Subcutaneous adipose tissue (tissue), 4 donors: ENCODE results near the gene LCN1. TPM values are rescaled to one million over a fixed set of nuclear protein-coding genes. Genes with fewer than 3 reads are reported as not detected.

Experiments
- total RNA-seq, 4 donors: library from RNA; depleted of rRNA; stranded (reverse); fragments of >200 nt; gene quantifications; one replicate each; pipeline ENCODE4 v1.1.0, GENCODE V29; 2016
- TF ChIP-seq, protein P1 (sequence below): fragments of 450-650 bp; IDR thresholded peaks from one replicate; pipeline ENCODE4 v1.5.1; 2016; ENCODE audit warnings: low read depth, mild to moderate bottlenecking, control low read depth, antibody characterized with exemption, moderate library complexity

LCN1 gene
- not detected for total RNA-seq

DNA sequence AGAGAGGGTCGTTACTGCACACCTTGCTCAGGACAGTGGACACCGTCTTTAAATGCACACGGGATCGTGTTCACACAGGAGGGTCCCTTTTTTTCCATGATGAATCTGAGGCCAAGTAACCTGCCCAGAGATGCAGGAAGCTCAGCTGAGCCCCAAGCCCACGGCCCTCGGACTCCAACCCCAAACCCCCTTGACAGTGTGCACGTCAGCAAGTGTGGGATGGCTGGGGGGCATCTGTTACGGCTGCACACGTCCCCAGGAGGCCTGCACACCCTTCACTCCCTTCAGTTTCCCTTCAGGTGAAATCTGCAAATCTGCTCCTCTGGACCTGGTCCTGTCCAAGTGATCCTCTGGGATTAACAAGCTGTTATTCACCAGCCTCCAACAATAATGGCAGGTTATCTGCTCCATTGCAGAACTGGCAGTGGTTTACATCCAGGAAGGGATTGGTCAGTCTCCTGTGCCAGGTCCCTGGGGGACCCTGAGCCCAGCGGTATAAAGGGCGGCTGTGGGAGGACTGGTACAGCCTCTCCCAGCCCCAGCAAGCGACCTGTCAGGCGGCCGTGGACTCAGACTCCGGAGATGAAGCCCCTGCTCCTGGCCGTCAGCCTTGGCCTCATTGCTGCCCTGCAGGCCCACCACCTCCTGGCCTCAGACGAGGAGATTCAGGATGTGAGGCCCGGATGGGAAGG lies at the start of gene LCN1:
Gene LCN1 (plus strand): TSS at position 525 of the 692 bp plus-strand sequence. CDS start 58 bp downstream, at position 583.
- TF ChIP-seq, protein P1, sequence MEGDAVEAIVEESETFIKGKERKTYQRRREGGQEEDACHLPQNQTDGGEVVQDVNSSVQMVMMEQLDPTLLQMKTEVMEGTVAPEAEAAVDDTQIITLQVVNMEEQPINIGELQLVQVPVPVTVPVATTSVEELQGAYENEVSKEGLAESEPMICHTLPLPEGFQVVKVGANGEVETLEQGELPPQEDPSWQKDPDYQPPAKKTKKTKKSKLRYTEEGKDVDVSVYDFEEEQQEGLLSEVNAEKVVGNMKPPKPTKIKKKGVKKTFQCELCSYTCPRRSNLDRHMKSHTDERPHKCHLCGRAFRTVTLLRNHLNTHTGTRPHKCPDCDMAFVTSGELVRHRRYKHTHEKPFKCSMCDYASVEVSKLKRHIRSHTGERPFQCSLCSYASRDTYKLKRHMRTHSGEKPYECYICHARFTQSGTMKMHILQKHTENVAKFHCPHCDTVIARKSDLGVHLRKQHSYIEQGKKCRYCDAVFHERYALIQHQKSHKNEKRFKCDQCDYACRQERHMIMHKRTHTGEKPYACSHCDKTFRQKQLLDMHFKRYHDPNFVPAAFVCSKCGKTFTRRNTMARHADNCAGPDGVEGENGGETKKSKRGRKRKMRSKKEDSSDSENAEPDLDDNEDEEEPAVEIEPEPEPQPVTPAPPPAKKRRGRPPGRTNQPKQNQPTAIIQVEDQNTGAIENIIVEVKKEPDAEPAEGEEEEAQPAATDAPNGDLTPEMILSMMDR, result no peak

DNA sequence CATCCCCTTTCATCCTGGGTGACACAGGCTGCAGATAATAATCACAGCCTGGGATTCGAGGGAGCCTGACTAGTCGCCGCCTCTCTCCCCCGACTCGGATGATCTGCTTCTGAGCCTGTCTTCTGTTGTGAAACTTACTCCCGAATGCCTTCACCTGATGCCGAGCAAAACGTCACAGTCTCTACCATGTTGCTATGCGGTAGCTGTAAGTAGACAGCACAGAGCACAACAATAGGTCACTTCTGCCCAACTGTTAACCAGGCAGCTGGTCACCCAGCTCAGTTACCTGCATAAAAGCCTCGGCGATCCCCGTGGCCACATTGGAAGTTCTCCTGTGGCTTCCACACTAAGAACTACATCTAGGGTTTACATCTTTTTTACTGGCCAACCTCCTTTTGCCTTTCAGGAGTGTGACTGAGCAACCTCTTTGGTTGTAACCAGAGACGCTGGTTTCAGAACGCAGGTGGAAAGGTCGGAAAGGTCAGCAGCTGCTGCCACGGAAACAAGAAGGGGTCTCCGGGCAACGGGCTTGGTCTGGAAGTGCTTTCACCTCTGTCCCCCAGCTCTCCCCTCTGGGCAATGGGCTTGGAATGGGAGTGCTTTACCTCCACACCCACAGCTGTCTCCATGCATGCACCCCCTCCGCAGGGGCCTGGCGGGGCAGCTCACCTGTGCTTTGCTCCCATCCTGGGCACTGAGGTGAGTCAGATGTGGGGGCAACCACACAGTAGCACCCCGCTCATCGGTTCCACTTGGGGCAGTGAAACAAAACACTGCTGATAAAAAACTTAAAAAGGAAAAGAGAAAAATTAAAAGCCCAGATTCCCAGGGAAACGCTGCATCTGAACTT lies 49.2 kb upstream of the LCN1 start:
- TF ChIP-seq, protein P1, result no peak

DNA sequence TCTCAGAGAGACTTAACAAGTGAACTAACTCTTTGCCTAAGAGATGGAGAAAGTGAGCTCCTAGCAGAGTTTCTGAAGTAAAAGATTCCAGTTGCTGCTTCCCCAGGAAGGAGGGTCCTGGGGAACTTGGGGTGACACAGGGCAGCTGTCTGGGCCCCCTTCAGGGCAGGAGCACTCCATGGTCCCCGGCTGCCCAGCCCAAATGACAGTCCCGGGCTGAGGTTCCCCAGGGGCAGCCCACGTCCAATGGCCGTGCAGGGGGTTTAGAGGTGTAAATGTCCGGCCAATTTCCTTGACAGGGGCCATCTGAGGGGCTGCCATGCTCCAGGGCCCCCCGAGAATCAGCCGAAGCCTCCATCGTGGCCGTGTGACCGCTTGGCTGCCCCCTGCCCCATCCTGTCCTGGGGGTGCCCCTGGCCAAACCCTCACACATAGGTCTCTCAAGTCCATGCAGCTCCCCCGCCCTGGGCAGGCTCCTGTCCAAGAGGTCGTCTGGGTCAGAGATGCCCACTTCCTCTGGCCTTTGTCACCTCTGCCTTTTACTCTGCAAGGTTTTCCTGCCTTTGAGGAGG lies 47.2 kb upstream of the LCN1 start:
- TF ChIP-seq, protein P1, result no peak

DNA sequence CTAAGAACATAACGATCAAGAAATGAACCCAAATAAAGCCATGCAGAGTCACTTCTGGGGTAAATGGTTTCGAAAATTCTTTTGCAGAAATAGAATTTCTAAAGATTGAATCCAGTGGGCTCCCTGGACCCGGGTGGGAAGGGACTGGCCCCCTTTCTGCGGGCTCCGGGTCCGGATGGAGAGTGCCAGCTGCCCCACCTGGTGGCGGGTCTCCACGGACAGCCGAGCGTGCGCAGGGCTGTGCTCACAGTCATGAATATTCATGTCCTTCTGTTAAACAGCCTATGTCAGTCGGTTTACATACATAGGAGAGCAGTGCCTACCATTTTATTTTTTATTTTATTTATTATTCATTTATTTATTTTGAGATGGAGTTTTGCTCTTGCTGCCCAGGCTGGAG lies 46.3 kb upstream of the LCN1 start:
- TF ChIP-seq, protein P1, result no peak

DNA sequence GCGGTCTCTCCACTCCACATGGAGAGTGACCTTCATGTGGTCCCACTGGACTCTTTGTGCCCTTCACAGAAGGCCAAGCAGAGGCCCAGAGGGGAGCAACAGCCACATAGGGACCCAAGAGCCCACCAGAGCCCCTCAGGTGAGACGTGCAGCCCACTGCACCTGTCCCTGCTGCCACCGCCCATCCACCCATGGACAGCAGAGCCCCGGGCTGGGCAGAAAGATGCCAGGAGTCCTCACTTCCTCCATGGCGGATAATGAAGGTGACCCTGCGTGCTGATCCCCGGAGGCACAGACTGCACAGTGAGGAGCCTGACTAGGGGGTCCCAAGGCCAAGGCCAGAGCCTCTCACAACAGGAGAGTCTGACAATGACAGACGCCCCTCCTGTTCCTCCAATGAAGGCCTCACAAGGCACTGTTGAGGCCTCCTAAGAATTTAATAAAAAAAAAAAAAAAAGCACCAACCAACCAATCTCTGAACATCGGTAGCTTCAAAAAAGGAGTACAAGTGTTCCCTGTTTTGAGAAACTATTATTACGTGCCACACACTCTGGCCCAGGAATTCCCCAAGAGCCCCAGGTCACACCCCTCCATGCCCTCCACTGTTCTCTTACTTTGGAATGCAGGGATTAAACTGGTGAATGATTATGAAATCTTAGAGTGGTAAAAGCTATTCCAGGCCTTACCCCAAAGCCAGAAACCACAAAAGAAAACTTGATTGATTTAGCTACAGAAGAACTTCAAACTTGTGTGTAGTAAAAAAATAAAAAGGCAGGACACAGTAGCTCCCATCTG lies 44.5 kb upstream of the LCN1 start:
- TF ChIP-seq, protein P1, result no peak

DNA sequence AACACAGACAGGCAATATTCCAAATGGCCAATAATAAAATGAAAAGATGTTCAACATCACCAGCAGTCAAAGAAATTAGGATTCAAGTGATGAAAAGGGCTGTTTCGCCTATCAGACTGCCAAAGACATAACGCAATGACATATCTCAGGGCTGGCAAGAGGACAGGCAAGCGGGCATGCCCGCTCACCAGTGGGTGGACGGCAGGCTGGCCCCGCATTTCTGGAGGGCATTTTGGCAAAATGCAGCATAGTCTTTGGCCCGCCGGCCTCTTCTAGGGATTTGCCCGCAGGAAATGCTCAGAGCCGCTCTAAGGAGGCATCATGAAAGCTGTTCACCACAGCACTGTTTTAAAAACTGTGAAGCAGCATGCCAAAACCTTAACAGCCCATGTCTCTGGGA lies 43.0 kb upstream of the LCN1 start:
- TF ChIP-seq, protein P1, result no peak
